Measurements from ENCODE around the gene KCNIP1.

The KCNIP1 gene

DNA sequence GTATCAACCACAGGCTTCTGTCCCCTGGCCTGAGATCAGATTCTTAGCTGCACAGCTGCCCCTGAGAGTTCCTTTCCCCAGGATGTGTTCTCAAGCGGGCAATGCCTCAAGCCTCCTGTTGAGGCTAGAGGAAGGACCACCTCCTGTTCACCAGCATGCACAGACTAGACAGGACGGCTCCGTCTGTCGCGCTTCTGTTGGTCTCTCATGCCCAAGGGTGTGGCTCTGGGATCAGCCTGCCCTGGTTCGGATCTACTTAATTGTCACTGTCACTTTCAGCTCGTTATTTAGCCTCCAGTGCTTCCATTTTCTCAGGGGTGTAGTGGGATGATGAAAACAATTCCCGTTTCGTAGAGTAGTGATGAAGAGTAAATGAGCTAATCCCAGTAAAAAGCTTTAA is 103.1 kb downstream of the KCNIP1 start:
- TF ChIP-seq GATA1 (IDR thresholded peaks at IDR 0.05; ENCODE audit: low read depth, low read length) (no peak), POLR2A (IDR thresholded peaks at IDR 0.05; ENCODE audit: low read length) (no peak)

DNA sequence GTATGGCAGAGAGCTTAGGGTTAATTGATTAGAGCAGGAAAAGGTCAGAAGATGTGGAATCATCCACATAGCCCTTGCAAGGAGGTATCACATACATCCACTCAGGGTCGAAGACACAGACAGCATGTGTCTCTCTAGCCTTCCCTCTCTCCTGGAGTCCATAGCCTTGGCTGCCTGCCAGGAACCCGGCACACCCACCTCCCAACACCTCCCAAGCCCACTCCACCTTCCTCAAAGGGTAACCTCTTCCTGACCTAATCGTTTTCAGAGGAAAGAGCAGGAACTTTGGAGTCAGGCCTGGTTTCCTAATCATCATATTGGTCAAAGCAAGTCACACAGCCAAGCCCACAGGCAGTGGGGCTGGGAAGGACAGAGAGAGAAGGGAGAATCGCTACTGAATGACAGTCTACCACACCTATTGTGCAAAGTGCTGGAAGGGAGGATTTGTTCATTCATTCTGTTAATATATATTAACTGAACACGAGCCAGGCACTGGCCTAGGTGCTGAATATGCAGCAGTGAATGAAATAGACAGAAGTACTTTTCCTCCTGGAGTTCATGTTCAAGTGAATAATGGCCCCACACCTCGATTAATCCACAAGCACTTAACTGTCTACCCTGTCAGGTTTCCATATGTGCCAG is 107.8 kb downstream of the KCNIP1 start:
- DNase-seq, result no peak
- TF ChIP-seq GATA1 (IDR thresholded peaks at IDR 0.05; ENCODE audit: low read depth, low read length) (no peak), POLR2A (IDR thresholded peaks at IDR 0.05; ENCODE audit: low read length) (no peak)

More for the DNA sequence above, 103.1 kb downstream of the KCNIP1 start:
- DNase-seq, result no peak

DNA sequence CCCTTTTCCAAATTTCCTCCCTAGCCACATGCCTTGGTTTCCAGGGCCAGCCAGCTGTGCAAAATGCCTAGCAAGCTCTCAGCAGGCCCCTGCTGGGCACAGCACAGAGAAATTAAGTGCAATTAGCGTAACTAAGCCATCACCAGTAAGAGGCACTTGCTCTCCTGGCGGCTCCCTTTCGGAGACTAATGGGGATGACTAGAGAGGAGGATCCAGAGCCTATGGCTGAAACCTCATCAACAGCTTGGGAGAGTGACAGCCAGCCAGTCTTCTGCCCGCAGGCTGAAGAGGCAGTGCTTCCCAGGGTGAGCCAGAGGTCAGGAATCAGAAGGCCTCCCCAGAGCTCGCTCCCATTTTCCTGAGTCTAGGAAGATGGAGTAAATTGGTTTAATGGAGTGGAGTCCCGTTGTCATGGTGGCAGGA is 108.4 kb downstream of the KCNIP1 start:
- TF ChIP-seq GATA1 (IDR thresholded peaks at IDR 0.05; ENCODE audit: low read depth, low read length), result no peak
- TF ChIP-seq POLR2A (IDR thresholded peaks at IDR 0.05; ENCODE audit: low read length), result no peak

DNA sequence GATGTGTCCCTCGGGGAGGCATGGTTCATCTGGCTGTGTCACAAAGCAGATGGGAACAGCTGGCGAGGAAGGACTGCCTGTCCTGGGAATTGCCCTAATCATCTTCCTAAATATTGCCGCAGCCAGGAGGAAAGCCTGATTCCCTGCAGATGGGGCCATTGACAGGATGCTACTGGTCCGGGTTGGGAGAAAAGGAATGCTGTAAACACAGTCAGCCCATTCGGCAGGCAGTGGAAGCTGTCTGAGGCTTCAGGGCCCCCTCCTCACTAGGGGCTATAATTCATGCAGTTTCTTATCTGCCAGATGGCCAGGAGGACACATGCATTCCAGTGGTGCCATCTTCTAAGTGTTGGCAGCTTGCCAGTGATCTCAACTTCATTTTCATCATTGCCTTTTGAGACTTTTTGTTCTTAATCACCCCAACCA is 110.3 kb downstream of the KCNIP1 start:
- TF ChIP-seq GATA1 (IDR thresholded peaks at IDR 0.05; ENCODE audit: low read depth, low read length), result no peak
- no peak for TF ChIP-seq POLR2A (IDR thresholded peaks at IDR 0.05; ENCODE audit: low read length)
- DNase-seq, result no peak

More for the DNA sequence above, 108.4 kb downstream of the KCNIP1 start:
- DNase-seq, result no peak

DNA sequence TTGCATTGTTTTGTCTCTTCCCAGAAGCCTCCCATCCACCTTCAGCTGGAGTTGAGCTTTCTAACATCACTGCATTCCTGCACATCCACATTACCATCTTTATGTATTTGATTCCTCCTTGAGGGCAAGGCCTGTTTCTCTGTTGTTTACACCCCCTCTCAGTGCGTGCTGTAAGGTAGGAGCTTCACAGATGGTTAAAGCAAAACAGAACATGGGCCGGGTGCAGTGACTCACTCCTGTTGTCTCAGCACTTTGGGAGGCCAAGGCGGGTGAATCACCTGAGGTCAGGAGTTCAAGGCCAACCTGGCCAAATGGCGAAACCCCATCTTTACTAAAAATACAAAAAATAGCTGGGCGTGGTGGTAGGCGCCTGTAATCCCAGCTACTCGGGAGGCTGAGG is 110.9 kb downstream of the KCNIP1 start:
- no peak for DNase-seq
- TF ChIP-seq POLR2A (IDR thresholded peaks at IDR 0.05; ENCODE audit: low read length) (no peak), GATA1 (IDR thresholded peaks at IDR 0.05; ENCODE audit: low read depth, low read length) (no peak)

DNA sequence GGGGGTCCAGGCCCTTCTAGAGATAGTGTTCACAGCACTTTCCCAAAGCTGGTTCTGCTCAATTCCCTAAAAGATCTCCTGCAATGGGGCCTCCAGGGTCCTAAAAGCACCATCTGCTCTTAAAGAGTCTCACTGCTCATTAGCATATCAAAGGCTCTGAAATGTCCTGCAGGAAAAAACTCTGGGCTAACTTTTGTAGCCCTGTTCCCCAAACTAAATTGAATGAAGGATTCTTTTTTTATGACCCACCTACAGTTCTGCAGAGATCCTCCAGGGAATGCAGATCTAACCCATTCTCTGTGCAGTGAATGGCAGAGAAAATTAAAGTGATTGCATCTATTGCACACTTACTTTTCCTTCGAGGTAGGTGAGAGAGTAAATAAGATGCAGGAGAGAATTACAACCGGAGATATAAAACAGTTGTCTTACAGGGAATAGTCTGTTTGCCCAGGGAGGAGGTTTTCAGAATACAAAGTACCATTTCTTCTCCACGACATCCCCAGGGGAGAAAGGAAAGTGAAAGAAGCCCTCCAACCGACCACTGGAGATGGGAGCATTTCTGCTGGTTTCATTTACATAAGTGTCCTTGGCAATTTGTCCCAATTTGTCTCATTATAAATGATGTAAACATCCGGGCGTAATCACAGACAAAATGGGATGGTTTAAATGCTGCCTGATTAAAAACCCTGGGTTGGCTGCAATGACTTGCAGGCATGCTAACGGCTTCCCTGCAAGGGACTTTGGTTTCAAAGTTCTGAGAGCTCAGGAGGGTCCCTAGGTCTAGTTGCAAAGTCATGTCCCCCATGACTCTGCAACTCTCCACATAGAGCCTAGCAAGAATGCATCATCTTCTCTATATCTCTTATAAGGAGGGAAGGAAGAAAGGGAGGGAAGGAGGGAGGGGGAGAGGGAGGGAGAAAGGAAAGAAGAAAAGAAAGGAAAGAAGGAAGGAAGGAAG is 114.0 kb downstream of the KCNIP1 start:
- DNase-seq, result no peak
- TF ChIP-seq POLR2A (IDR thresholded peaks at IDR 0.05; ENCODE audit: low read length), result no peak
- no peak for TF ChIP-seq GATA1 (IDR thresholded peaks at IDR 0.05; ENCODE audit: low read depth, low read length)

DNA sequence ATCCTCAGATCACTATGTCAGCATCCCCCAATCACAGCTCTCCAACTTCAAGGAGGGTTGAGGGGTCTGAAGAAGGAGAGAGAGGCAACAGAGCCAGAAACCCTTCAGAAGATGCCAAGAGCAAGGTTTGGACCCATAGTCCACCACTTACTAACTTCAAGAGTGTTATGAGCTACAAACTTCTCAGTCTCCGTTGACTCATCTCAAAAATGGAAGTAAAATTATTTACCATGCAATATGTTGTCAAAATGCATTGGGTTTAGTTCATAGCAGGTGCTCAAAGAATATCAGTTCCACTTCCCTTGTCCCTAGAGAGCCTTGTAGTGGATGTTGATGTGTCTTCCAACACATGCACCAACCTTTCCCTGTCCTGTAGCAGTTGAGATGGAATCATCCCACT is 116.0 kb downstream of the KCNIP1 start:
- DNase-seq, result no peak
- TF ChIP-seq POLR2A (IDR thresholded peaks at IDR 0.05; ENCODE audit: low read length), result no peak
- no peak for TF ChIP-seq GATA1 (IDR thresholded peaks at IDR 0.05; ENCODE audit: low read depth, low read length)

DNA sequence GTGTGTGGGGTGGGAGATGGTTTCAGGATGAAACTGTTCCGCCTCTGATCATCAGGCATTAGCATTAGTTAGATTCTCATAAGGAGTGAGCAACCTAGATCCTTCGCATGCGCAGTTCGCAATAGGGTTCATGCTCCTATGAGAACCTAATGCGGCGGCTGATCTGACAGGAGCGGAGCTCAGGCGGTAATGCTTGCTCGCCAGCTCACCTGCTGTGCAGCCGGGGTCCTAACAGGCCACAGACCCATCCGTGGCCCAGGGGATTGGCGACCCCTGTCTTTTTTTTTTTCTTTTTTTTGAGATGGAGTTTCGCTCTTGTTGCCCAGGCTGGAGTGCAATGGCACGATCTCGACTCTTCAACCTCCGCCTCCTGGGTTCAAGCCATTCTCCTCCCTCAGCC is 119.1 kb downstream of the KCNIP1 start:
- TF ChIP-seq POLR2A (IDR thresholded peaks at IDR 0.05; ENCODE audit: low read length), result no peak
- TF ChIP-seq GATA1 (IDR thresholded peaks at IDR 0.05; ENCODE audit: low read depth, low read length), result no peak
- no peak for DNase-seq

DNA sequence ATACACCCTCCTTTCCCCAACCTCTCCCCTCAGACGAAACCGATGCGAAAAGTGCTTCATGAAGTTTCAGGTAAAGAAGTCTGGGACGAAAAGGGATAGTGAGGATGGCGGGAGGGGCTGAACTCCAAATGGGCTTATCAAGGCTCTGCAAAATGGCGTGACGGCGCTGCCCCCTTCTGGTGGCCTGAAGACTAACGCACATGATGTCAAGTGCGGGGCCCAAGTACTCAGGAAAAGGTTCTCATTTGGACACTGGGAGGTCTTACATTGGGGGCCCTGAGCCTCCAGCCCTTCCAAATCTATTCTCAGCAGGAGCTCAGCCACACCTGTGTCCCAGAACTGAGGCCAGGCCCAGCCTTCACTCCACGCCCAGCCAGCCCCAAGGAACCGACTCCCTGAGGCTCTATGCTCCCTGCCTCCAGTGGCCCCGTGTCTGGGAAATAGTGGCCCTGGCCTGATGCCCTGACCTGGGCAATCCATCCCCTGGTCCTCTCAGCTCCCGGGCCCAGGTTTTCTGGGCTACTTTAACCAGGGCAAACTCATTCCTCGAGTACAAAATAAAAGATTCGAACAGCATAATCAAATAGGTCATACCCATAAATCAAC is 119.9 kb downstream of the KCNIP1 start:
- no peak for TF ChIP-seq GATA1 (IDR thresholded peaks at IDR 0.05; ENCODE audit: low read depth, low read length)
- TF ChIP-seq POLR2A (IDR thresholded peaks at IDR 0.05; ENCODE audit: low read length), result no peak
- DNase-seq, result peak; percentile 47 to 60

DNA sequence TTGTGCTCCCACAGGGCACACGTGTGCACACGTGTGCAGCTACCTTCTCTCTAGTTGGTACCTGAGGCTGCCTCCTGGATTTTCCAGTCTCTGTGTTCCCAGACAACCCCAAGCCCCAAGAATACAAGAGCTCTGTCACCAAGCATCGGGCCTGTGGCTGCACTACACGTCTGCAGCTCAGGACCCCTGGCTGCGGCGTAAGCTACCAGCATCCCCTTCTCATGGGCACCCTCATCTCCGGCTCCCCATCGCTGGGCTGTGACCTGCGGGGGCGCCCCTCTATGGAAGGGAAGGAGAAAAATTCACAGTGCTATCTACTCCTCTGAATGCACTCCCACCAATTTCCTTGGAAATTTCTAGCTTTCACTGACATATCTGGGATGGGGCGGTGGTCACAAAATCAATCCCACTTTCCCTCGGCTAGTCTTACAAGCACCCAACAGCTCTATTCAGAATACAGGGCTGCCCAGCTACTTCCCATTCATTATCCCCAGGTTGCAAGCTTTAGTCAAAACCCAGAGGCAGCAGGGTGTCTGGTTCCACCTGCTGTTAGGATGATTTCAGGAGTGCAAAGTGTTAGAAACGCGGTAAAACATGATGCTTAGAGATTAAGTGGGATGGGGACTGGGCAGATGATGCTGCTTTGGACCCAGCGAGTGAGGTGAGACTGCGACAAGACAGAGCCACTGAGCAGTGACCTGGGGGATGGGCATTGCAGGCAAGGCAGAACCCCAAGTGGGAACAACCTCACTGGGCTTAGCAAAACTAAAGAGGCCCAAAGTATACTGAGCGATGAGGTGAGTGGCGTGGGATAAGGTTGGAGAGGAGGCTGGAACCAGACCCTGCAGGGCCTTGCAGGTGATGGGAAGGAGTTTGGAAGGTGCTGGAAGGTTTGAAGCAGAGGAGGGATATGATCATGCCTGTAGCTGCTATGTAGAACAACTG is 121.7 kb downstream of the KCNIP1 start:
- DNase-seq, result no peak
- no peak for TF ChIP-seq POLR2A (IDR thresholded peaks at IDR 0.05; ENCODE audit: low read length)
- TF ChIP-seq GATA1 (IDR thresholded peaks at IDR 0.05; ENCODE audit: low read depth, low read length), result no peak

DNA sequence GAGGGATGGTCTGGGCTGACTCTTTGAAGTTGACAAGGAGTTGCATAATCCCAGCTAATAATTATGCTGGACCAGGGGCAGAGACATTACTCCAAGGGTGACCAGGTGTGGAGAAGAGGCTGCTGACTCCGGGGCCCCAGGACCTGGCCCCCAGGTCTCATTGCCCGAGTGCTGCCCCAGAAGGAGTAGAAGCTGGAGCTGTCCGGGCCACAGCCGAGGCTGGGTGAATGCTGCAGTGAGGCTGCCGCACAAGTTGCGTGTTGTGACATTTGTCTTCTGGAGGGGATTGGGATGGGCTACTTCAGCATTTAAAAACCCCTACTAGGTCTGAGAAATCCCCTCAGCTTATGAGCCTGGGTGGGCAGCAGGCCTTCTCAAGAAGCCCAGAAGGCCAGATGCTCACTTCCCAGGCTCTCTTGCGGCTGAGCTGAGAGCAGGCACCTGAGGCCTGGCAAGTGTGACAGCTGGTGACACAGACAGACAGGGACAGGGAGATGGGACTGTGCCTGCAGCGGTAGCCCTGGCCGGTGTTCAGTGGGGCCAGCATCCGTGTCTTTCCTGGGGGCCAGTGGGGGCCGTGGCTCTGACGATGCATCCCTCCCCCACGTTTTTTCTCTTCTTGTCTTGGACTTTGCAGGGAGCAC is 122.8 kb downstream of the KCNIP1 start:
- no peak for TF ChIP-seq POLR2A (IDR thresholded peaks at IDR 0.05; ENCODE audit: low read length)
- TF ChIP-seq GATA1 (IDR thresholded peaks at IDR 0.05; ENCODE audit: low read depth, low read length), result no peak
- no peak for DNase-seq

DNA sequence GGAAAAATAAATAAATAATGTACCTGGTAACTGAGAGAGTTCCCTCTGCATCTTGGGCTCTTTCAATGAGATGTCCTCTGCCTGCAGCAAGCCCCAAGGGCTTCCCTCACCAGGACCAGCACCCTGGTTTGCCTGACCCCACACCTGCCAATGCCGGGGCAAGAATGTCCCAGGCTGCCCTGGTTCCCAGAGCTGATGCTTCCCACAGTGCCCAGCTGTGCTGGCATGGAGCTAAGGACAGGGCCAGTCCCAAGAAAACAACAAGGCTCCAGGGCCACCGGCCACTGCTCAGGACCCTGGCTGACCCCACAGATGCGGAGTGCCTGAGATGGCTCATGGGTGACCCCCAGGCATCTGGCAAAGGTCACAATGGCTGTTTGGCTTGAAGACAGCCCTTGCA is 123.5 kb downstream of the KCNIP1 start:
- TF ChIP-seq POLR2A (IDR thresholded peaks at IDR 0.05; ENCODE audit: low read length) (no peak), GATA1 (IDR thresholded peaks at IDR 0.05; ENCODE audit: low read depth, low read length) (no peak)
- DNase-seq, result no peak

DNA sequence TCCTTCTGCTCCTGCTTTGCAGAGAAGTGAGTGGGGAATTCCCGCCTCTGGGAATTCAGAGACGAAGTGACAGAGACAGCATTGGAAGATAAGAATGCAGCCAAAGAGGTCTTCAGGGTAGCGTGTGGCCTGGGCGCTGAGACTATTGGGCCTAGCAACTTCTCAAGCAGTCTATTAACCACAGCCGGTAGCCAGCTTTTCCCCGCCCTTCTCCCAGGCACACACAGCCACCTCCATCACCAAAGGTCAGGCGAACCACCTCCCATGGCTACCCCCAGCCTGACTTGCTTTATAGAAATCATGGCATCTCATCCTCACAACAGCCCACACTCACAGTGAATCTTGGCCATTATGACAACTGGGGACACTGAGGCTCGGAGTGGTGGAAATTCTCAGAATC is 124.2 kb downstream of the KCNIP1 start:
- no peak for DNase-seq
- no peak for TF ChIP-seq GATA1 (IDR thresholded peaks at IDR 0.05; ENCODE audit: low read depth, low read length)
- TF ChIP-seq POLR2A (IDR thresholded peaks at IDR 0.05; ENCODE audit: low read length), result no peak

Measured in erythroblast (primary cell).